ENCODE measurements around the gene GNA14. TPM values are rescaled to one million over a fixed set of nuclear protein-coding genes. Genes with fewer than 3 reads are reported as not detected.

GNA14 gene
- total and polyA plus RNA-seq, 2 of the 8 experiments (the other 6 are each of a cell fraction or from before 2014, with no cell fraction given) = 3.4 to 6.3 TPM

GRCh38 chr9:77592476-77592875 lies 55.6 kb downstream of the GNA14 start (continued):
- TF ChIP-seq KDM4A (IDR thresholded peaks at IDR 0.05; ENCODE audit: low read depth, low read length, severe bottlenecking) (no peak), HDAC6 (IDR thresholded peaks at IDR 0.05; ENCODE audit: low read depth, low read length) (no peak), SP1 (IDR thresholded peaks at IDR 0.05; ENCODE audit: low read depth, low read length) (no peak), EP300 (IDR thresholded peaks at IDR 0.05; ENCODE audit: borderline replicate concordance in 1 of 2, low read depth in 2 of 2, low read length in 2 of 2) (no peak)

Measured in H1 (cell line).